WTC11 (cell line): Measurements from ENCODE around the gene PNMA1. TPM values are rescaled to one million over a fixed set of nuclear protein-coding genes. Genes with fewer than 3 reads are reported as not detected.

ENCODE experiments used
- ATAC-seq: fragments of 200-7000 bp; cut with Tn5 transposase; 2 replicates; pipeline ENCODE4 v1.10.0; 2021; ENCODE audit warnings: mild to moderate bottlenecking, moderate library complexity
- CTCF ChIA-PET: fragments of 300-600 bp; sonication (Branson Sonifier 250); formaldehyde crosslinking; loops from one replicate; lab custom pipeline; 2021; ENCODE audit warnings: antibody characterized with exemption; lab: Charles Lee
- POLR2A ChIA-PET: fragments of 350-600 bp; sonication (Branson Sonifier 250); formaldehyde crosslinking; loops from one replicate; lab custom pipeline; 2021; ENCODE audit warnings: antibody characterized with exemption; lab: Charles Lee
- DNase-seq: peaks from one replicate; pipeline ENCODE4 v3.0.0; 2021; ENCODE audit warnings: low spot score
- H3K27ac Mint-ChIP-seq: 2 replicates; pipeline ENCODE4 v1.8.0; 2021; ENCODE audit warnings: mixed read lengths
- H3K27me3 Mint-ChIP-seq: 2 replicates; pipeline ENCODE4 v1.8.0; 2021; ENCODE audit warnings: low read depth, mild to moderate bottlenecking, moderate library complexity, mixed read lengths
- H3K36me3 Mint-ChIP-seq: 2 replicates; pipeline ENCODE4 v1.8.0; 2021; ENCODE audit warnings: mixed read lengths
- H3K4me1 Mint-ChIP-seq: 2 replicates; pipeline ENCODE4 v1.8.0; 2022; ENCODE audit warnings: mixed read lengths
- H3K4me3 Mint-ChIP-seq: 2 replicates; pipeline ENCODE4 v1.8.0; 2021; ENCODE audit warnings: mild to moderate bottlenecking, moderate library complexity, mixed read lengths
- H3K9me3 Mint-ChIP-seq: 2 replicates; pipeline ENCODE4 v1.8.0; 2021; ENCODE audit warnings: mixed read lengths
- ARID4B ChIP-seq: sonication (generic); formaldehyde crosslinking; IDR thresholded peaks from 2 replicates; pipeline ENCODE4 v1.8.0; 2023; ENCODE audit warnings: missing genetic modification reagents, mild to moderate bottlenecking, borderline replicate concordance
- E2F4 ChIP-seq: sonication (generic); formaldehyde crosslinking; IDR thresholded peaks from 2 replicates; pipeline ENCODE4 v1.8.1; 2022; ENCODE audit warnings: low read depth, mild to moderate bottlenecking, moderate library complexity, missing genetic modification reagents, borderline replicate concordance
- E2F5 ChIP-seq: sonication (generic); formaldehyde crosslinking; IDR thresholded peaks from 2 replicates; pipeline ENCODE4 v1.8.1; 2022; ENCODE audit warnings: mild to moderate bottlenecking, moderate library complexity, missing genetic modification reagents
- ELF4 ChIP-seq: sonication (generic); formaldehyde crosslinking; IDR thresholded peaks from 2 replicates; pipeline ENCODE4 v1.8.1; 2022; ENCODE audit warnings: low read depth, mild to moderate bottlenecking, moderate library complexity, missing genetic modification reagents
- FOXJ3 ChIP-seq: sonication (generic); formaldehyde crosslinking; IDR thresholded peaks from 2 replicates; pipeline ENCODE4 v1.9.0; 2021; ENCODE audit warnings: missing genetic modification reagents, mild to moderate bottlenecking, borderline replicate concordance
- IRF2 ChIP-seq: sonication (generic); formaldehyde crosslinking; IDR thresholded peaks from 2 replicates; pipeline ENCODE4 v1.8.0; 2022; ENCODE audit warnings: low read depth, missing genetic modification reagents, borderline replicate concordance
- KAT7 ChIP-seq: sonication (generic); formaldehyde crosslinking; IDR thresholded peaks from 2 replicates; pipeline ENCODE4 v1.8.1; 2023; ENCODE audit warnings: missing genetic modification reagents, mild to moderate bottlenecking, borderline replicate concordance
- MLX ChIP-seq: sonication (generic); formaldehyde crosslinking; IDR thresholded peaks from 2 replicates; pipeline ENCODE4 v1.8.1; 2023; ENCODE audit warnings: mild to moderate bottlenecking, missing genetic modification reagents, moderate library complexity
- MYBL2 ChIP-seq: sonication (generic); formaldehyde crosslinking; IDR thresholded peaks from 2 replicates; pipeline ENCODE4 v1.8.1; 2023; ENCODE audit warnings: mild to moderate bottlenecking, moderate library complexity, missing genetic modification reagents
- NFYB ChIP-seq: sonication (generic); formaldehyde crosslinking; conservative IDR thresholded peaks from 2 replicates; pipeline ENCODE4 v1.8.0; 2022; ENCODE audit warnings: low read depth, missing genetic modification reagents
- RELA ChIP-seq: sonication (generic); formaldehyde crosslinking; IDR thresholded peaks from 2 replicates; pipeline ENCODE4 v1.8.1; 2022; ENCODE audit warnings: missing genetic modification reagents, mild to moderate bottlenecking, borderline replicate concordance
- TEAD1 ChIP-seq: sonication (generic); formaldehyde crosslinking; IDR thresholded peaks from 2 replicates; pipeline ENCODE4 v1.8.0; 2022; ENCODE audit warnings: mild to moderate bottlenecking, missing genetic modification reagents
- ZBTB21 ChIP-seq: sonication (generic); formaldehyde crosslinking; IDR thresholded peaks from 2 replicates; pipeline ENCODE4 v1.8.1; 2023; ENCODE audit warnings: mild to moderate bottlenecking, missing genetic modification reagents, borderline replicate concordance
- ZNF232 ChIP-seq: sonication (generic); formaldehyde crosslinking; IDR thresholded peaks from 2 replicates; pipeline ENCODE4 v1.8.0; 2022; ENCODE audit warnings: mild to moderate bottlenecking, missing genetic modification reagents
- ZSCAN18 ChIP-seq: fragments of 250-450 bp; sonication (Bioruptor Pico); IDR thresholded peaks from 2 replicates; pipeline ENCODE4 v2.1.2; 2022; ENCODE audit warnings: mild to moderate bottlenecking, moderate library complexity
- total RNA-seq: library from RNA; stranded (reverse); gene quantifications from 3 replicates; pipeline ENCODE4 v1.2.3, GENCODE V29; 2021
- TF ChIP-seq, protein P1 (sequence below): sonication (generic); formaldehyde crosslinking; IDR thresholded peaks from 2 replicates; pipeline ENCODE4 v1.8.1; 2023; ENCODE audit warnings: mild to moderate bottlenecking, missing genetic modification reagents, borderline replicate concordance

The PNMA1 gene
- total RNA-seq, 1 experiment from 2014 or later: 46.0 TPM

DNA sequence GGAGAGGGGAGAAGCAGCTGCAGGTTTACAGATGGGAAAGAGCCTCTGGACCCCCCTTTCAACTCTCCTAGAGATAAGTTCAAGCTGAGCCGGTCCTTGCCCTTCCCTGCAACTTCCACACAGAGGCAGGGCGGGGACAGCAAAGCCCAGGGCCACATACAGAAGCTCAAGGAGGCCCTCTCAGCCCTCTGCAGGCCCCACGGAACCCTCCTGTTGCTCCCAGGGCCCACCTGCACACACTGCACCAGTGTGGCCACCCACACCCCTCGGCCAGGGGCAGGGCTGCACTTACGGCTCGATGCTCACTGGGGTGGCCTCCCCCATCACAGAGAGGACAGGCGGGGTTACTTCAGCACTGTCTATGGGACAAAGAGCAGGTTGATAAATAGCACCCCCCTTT is 13.0 kb upstream of the PNMA1 start (continued):
- no peak for TF ChIP-seq E2F4 (CRISPR knock-in tag)
- TF ChIP-seq ELF4: no peak
- TF ChIP-seq ZNF232 (CRISPR knock-in tag): no peak

DNA sequence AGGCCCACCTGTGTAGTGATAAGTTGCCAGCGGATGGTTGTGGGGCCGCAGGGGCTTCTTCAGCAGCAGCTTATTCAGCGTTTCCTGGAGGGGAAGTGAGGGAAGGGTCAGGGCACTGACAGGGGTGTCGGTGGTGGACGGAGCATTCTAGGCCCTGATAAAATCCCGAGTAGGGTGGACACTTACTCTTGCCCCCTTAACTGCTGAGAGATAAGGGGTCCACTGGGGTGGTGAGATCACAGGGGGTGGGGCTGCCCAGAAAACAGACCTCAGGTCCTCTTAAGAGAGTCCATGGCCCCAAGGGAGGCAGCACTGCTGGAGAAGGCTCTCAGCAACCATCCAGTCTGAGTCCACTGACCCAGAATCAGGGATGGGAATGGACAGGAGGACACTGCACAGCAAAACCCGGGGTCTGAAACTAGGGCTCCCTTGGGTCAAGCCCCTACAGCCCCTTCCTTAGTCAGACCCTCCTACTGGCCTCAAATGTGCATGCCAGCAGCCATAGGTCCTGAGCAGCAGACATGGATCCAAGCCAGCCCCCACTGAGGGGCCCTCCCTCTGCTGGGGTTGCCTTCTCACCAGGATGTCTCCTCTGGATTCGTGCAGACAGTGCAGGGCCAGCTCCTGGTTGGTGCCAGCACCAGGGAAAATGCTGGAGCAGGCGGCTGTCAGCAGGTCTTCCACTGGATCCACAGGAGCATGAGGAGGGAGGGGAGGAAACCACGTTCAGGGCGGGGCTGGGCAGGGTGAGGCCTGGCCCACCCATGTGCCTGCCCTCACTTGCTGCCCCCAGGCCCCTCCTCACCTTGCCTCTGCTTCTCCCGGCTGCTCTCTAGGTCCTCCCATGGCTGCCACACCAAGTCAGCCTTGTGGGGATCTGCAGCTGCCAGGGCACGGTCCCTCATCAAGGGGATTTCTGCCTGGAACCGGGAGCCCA is 12.1 kb upstream of the PNMA1 start:
- DNase-seq: no peak
- TF ChIP-seq TEAD1 (CRISPR knock-in tag) (no peak), FOXJ3 (no peak), MLX (CRISPR knock-in tag) (no peak), RELA (CRISPR knock-in tag) (no peak), KAT7 (CRISPR knock-in tag) (no peak)
- TF ChIP-seq, all 79 proteins: peak for 0
- ChIA-PET CTCF (interaction anchor here (0.8 to 5.6 kb wide), 3 partner anchors 16 to 160 kb away, joined by 3 to 128 read pairs (median 74); partner anchors contain the start of gene ZNF410), POLR2A (no interaction called here)
- no peak overlapping the region for H3K4me3 Mint-ChIP-seq
- no peaks in the 10 kb centered on the region for H3K9me3 Mint-ChIP-seq
- H3K36me3 Mint-ChIP-seq: peaks cover 14% of the 10 kb centered on the region
- peak overlapping the region; percentile 63; the same call in 1 of the 2 replicates for H3K27ac Mint-ChIP-seq
- H3K27me3 Mint-ChIP-seq: no peaks in the 10 kb centered on the region
- peaks cover 35% of the 10 kb centered on the region for H3K4me1 Mint-ChIP-seq
- ATAC-seq: no peak

GRCh38 chr14:73725116-73726024 is 11.2 kb upstream of the PNMA1 start:
- H3K27me3 Mint-ChIP-seq: no peaks in the 10 kb centered on the region
- ChIA-PET POLR2A (interaction anchor here (0.6 kb wide), 1 partner anchor 51 kb away, joined by 5 read pairs; no protein-coding TSS in a partner anchor), CTCF (interaction anchor here (5.4 to 5.6 kb wide), 2 partner anchors 17 to 33 kb away, joined by 74 to 128 read pairs; a partner anchor contains a TSS)
- H3K27ac Mint-ChIP-seq: peak overlapping the region; percentile 72; the same call in 1 of the 2 replicates
- DNase-seq: no peak
- no peak overlapping the region for H3K4me3 Mint-ChIP-seq
- ATAC-seq: no peak
- H3K36me3 Mint-ChIP-seq: peaks cover 14% of the 10 kb centered on the region
- H3K4me1 Mint-ChIP-seq: peaks cover 44% of the 10 kb centered on the region
- H3K9me3 Mint-ChIP-seq: no peaks in the 10 kb centered on the region
- TF ChIP-seq MYBL2 (CRISPR knock-in tag) (no peak), ARID4B (CRISPR knock-in tag) (no peak), E2F5 (no peak), ZBTB21 (CRISPR knock-in tag) (no peak), IRF2 (CRISPR knock-in tag) (no peak), ZSCAN18 (CRISPR knock-in tag) (no peak), NFYB (CRISPR knock-in tag) (no peak)
- TF ChIP-seq, protein P1, sequence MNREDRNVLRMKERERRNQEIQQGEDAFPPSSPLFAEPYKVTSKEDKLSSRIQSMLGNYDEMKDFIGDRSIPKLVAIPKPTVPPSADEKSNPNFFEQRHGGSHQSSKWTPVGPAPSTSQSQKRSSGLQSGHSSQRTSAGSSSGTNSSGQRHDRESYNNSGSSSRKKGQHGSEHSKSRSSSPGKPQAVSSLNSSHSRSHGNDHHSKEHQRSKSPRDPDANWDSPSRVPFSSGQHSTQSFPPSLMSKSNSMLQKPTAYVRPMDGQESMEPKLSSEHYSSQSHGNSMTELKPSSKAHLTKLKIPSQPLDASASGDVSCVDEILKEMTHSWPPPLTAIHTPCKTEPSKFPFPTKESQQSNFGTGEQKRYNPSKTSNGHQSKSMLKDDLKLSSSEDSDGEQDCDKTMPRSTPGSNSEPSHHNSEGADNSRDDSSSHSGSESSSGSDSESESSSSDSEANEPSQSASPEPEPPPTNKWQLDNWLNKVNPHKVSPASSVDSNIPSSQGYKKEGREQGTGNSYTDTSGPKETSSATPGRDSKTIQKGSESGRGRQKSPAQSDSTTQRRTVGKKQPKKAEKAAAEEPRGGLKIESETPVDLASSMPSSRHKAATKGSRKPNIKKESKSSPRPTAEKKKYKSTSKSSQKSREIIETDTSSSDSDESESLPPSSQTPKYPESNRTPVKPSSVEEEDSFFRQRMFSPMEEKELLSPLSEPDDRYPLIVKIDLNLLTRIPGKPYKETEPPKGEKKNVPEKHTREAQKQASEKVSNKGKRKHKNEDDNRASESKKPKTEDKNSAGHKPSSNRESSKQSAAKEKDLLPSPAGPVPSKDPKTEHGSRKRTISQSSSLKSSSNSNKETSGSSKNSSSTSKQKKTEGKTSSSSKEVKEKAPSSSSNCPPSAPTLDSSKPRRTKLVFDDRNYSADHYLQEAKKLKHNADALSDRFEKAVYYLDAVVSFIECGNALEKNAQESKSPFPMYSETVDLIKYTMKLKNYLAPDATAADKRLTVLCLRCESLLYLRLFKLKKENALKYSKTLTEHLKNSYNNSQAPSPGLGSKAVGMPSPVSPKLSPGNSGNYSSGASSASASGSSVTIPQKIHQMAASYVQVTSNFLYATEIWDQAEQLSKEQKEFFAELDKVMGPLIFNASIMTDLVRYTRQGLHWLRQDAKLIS (CRISPR knock-in tag): no peak
